Ammon's horn (tissue), 1 donor: Measurements from ENCODE around the gene SLC38A2.
"Not testable (repeated sequence)": the region's sequence is repeated elsewhere in the genome, so short reads cannot be mapped to it uniquely, and the experiment has no call there.

ENCODE experiments used
- DNase-seq: peaks from one replicate; pipeline ENCODE4 v3.0.0-alpha.2; 2016; ENCODE audit warnings: low spot score

SLC38A2 gene

DNA sequence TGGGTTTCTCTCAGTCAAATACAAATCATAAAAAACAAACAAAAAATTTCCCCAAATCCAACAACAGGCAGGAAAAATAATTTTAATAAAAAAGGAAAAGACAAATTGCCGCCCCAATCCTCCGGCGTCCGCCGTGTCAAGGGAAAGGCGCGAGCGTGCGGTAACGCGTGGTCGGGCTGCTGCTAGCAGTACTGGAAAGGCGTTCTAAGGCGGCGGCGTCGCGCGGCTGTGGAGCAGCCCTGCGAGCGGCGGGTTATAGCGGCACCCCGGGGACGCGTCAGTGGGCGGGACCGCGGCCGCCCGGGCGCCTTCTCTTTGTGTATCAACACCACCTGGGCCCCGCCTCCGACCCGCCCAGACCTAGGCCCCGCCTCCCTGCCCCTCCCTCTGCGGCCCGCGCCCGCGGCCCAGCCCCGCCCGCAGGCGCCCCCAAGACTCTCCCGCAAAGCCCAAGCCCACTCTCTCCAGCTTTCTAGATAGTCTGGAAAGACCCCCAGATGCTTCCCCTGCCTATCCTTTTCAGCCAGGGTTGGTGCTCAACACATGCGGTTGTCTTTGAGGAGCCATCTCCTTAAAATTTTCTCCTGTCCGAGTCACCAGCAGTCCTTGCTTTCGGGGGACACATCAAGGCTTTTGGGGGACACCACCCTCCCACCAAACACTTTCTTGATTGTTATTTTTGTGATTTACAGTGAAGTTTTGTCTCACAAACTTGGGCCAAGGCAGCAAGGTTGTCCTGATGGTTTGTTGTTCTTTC is at the start of gene SLC38A2:
SLC38A2 (minus strand) TSS at position 230 of the 757 bp plus-strand sequence. CDS start 1,480 bp downstream, outside the sequence.
- DNase-seq: peak; percentile 97

- no peak for DNase-seq
Observed at GRCh38 chr12:46419675-46420074, 47.1 kb upstream of the SLC38A2 start.

DNA sequence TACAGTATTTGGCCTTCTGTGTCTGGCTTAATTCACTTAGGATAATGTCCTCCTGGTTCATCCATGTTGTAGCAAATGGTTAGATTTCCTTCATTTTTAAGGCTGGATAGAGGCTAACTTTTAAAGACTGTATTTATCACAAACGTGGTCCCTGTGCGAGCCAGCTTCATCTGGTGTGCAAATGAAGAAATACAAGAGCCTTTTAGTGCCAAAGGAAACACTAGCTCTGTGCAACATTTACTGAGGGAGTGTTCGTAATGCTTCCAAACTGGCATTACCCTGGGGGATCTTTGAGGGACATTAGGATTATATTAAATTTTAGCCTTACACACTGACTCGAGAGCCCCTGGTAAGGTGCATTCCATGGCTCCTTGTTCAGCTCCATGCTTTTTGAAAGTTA is 43.0 kb upstream of the SLC38A2 start:
- no peak for DNase-seq

GRCh38 chr12:46414591-46415268 is 42.2 kb upstream of the SLC38A2 start:
- no peak for DNase-seq

DNA sequence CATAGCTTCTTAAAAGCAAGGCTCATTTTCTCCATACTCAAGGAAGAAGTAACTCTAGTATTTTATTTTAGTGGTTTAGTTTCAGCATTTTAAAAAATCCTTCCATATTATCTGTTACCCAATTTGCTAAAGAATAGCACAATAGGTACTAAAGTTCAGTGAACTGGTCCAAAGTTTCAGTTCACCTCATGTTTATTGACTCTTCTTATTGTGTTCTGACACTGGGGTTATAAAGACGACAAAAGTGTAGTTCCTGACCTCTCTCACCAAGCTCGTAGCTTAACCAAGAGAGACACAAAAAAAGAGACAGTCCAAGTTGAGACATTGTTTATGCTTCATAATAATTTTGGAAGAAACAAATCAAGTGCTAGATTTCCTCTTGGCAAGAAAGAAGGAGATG is 40.8 kb upstream of the SLC38A2 start:
- no peak for DNase-seq

DNA sequence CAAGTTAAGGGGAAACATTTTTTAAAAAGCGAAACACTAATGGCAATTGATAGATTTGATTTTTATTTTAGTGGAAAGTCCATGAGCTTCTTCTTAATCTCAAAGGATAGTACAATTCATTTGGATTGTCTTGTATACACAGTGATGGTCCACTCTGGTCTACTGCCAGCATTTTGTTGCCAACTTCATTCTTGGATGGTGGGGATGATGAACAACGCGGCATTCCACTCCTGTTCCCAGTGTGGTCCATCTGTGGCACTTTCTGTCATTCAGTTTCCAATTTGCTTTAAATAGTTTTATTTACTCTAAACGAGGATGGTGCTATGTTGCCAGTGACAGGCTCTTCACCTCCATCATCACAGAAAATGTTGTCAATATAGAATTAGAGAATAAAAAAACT is 40.3 kb upstream of the SLC38A2 start:
- no peak for DNase-seq

DNA sequence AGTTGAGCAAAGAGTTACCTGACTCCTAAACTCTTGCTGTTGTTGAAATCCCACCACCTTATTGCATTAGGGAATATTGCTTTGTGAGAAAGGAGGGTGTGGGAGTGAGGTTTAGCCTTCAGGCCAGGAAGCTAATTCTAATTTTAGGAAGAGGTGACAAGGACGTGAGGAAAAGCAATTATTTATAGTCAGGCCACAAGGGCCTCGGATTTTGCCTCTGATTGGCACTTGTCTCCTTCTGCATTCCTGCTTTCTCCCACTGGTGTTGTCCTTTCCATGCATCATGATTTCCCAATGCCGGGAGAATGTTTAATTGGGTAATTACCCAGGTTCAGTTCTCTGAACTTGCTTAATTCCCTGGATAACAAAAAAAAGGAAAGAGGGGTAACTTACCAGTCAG is 37.9 kb upstream of the SLC38A2 start:
- DNase-seq: no peak

DNA sequence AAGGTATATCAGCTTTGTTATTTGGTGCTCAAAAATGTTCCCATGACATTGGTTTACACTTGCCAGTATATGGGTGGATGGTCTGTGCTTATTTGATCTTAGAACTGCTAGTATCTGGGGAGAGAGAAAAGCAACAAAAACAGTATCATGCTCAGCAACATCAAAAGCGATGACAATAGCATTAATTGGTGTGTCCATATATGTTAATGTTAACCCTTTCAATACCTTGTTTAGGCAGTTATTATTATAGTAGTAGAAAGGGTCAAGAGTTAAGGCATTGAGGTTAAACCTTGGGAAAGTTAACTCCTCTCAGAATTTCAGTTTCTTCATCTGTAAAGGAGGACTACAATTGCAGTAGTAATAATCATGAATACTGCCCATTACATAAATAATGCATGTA is 37.4 kb upstream of the SLC38A2 start:
- no peak for DNase-seq

GRCh38 chr12:46409342-46409741 is 36.8 kb upstream of the SLC38A2 start:
- DNase-seq: no peak

GRCh38 chr12:46408441-46408840 is 35.9 kb upstream of the SLC38A2 start:
- no peak for DNase-seq

DNA sequence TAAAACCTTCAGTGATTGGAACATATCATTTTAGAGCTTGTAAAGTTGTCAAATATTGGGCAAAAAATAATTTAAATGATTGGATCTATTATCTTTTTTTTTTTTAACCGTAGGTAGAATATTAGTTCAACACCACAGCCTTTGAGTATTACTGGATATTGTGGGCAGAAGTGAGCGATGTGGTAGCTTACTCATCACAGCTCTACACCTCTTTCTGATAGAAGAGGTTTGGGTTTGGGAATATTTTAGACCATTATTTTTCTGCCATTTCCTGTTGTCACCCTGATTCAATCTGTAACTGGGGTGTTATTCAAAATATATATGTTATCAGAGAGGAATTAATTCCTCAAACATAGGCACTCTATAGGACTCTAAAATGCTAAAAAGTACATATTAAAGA is 34.8 kb upstream of the SLC38A2 start:
- no peak for DNase-seq

GRCh38 chr12:46406352-46407027 is 33.9 kb upstream of the SLC38A2 start:
- no peak for DNase-seq

- no peak for DNase-seq
Observed at GRCh38 chr12:46404733-46405132, 32.2 kb upstream of the SLC38A2 start.

DNA sequence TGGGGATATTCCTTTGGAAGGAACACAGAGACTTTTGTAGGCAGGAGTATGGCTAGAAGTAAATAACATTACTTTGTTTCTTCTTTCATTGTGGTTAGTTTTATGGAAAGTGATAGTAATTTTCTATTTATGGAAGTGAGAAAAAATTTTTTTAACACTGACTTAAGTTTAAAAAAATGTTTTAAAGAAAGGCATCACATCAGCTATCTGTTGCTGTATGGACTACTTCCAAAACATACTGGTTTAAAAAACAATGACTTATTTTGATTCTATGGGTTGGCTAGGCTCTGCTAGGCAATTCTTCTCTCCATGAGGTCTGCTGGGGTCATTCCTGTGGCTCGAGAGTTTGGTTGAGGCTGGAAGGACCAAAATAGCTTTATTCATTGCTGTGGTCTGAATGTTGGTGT is 31.7 kb upstream of the SLC38A2 start:
- no peak for DNase-seq

GRCh38 chr12:46403719-46404070 is 31.1 kb upstream of the SLC38A2 start:
- no peak for DNase-seq

- no peak for DNase-seq
Observed at GRCh38 chr12:46402941-46403718, 30.6 kb upstream of the SLC38A2 start.

DNA sequence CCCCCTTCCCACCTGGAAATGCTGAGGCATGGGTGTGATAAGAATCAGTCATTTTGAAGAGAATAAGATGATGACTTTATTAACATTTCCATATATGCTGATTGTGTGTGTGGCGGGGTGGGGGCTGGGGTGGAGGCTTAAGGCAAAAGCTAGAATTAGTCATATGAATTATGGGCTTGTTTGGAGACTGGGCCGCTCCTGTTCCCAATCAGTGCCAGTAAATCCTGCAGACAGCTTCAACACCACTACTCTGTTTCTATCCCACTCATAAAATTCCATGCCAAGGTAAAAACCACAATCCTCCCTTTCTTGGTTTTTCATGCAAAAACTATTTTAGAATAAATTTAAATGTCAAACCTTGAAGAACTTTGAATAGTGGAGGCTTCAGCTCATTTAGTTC is 29.9 kb upstream of the SLC38A2 start:
- no peak for DNase-seq

- no peak for DNase-seq
Observed at GRCh38 chr12:46401662-46402061, 29.1 kb upstream of the SLC38A2 start.

GRCh38 chr12:46400406-46400805 is 27.8 kb upstream of the SLC38A2 start:
- DNase-seq: no peak

GRCh38 chr12:46399461-46400248 is 27.1 kb upstream of the SLC38A2 start:
- DNase-seq: not testable (repeated sequence)

- DNase-seq: no peak
Observed at GRCh38 chr12:46396826-46397225, 24.3 kb upstream of the SLC38A2 start.

GRCh38 chr12:46395388-46395787 is 22.8 kb upstream of the SLC38A2 start:
- no peak for DNase-seq
